ENCODE data around the gene WDR31. TPM values are rescaled to one million over a fixed set of nuclear protein-coding genes. Genes with fewer than 3 reads are reported as not detected.

Gene WDR31
- total and polyA plus RNA-seq, 2 of the 4 experiments (the other 2 are of a cell fraction) = 0.29 to 0.36 TPM

- H3K4me2 ChIP-seq (ENCODE audit: low read depth, low read length) = no peak overlapping the region
- ChIA-PET CTCF (no interaction called here), POLR2A (ENCODE audit: unreplicated experiment) (no interaction called here)
- no peak overlapping the region for H3K4me3 ChIP-seq (ENCODE audit: insufficient read depth, low read depth, low read length)
- ATAC-seq (ENCODE audit: low read depth) (no peak), DNase-seq (no peak)
- intact Hi-C loops (cut with micrococcal nuclease) (no loop called here), in situ Hi-C loops (cut with MboI; ENCODE audit: low sequenced_read_pairs) (no loop called here), dilution Hi-C loops (cut with HindIII; ENCODE audit: low sequenced_read_pairs, unreplicated experiment) (no loop called here)
- H4K5ac ChIP-seq (ENCODE audit: low read depth, low read length) = no peak overlapping the region
- no peak overlapping the region for H2AK9ac ChIP-seq (replicated peaks; ENCODE audit: low read depth, low read length, poor library complexity)
- H3K23ac ChIP-seq (ENCODE audit: low read depth, low read length) = peak overlapping the region; percentile 31; the same call in 1 of the 2 replicates
- H2BK20ac ChIP-seq (ENCODE audit: low read depth, low read length) = no peak overlapping the region
- WGBS, 2 experiments (ENCODE audit: extremely low coverage in 2 of 2, insufficient read length in 1 of 2) = 80% methylated on average over 2 of the region's 13 CpGs; no CpG with 5 or more reads in 1 of the 2 experiments
- no peak overlapping the region for H4K8ac ChIP-seq (ENCODE audit: low read depth in 2 of 2, low read length in 2 of 2)
- no peak overlapping the region for H3K27ac ChIP-seq (ENCODE audit: insufficient read depth, low read length)
- H2AFZ ChIP-seq (replicated peaks; ENCODE audit: low read length, poor library complexity) = no peak overlapping the region
- H3K14ac ChIP-seq (replicated peaks; ENCODE audit: low read depth, low read length) = no peak overlapping the region
- no peak overlapping the region for H2AK5ac ChIP-seq (ENCODE audit: low read depth, low read length)
- no peaks in the 10 kb centered on the region for H4K20me1 ChIP-seq (ENCODE audit: insufficient read depth, low read length)
- H3K4ac ChIP-seq (ENCODE audit: low read depth, low read length) = no peak overlapping the region
- H3K27me3 ChIP-seq (ENCODE audit: control insufficient read depth, insufficient read depth, low read length) = peaks cover 62% of the 10 kb centered on the region
- no peaks in the 10 kb centered on the region for H3K4me1 ChIP-seq (ENCODE audit: control insufficient read depth, insufficient read depth, low read length)
- H3K56ac ChIP-seq (ENCODE audit: extremely low read depth, insufficient read depth, low read length) = no peak overlapping the region
- no peak overlapping the region for H3K18ac ChIP-seq (ENCODE audit: low read depth, low read length)
- H3K9me1 ChIP-seq (ENCODE audit: insufficient read depth, low read length) = no peaks in the 10 kb centered on the region
- BruUV-seq (replicated peaks) = no TSS peak
- no peak overlapping the region for H2BK15ac ChIP-seq (ENCODE audit: low read depth, low read length)
- no peaks in the 10 kb centered on the region for H3K36me3 ChIP-seq (ENCODE audit: control insufficient read depth, insufficient read depth, low read length)
- TF ChIP-seq MXI1 (IDR thresholded peaks at IDR 0.05; ENCODE audit: borderline replicate concordance, low read depth, low read length) (no peak), ELK1 (IDR thresholded peaks at IDR 0.05; ENCODE audit: borderline replicate concordance, low read depth, low read length) (no peak), RCOR1 (IDR thresholded peaks at IDR 0.05; ENCODE audit: insufficient replicate concordance, low read length) (no peak), NFE2L2 (IDR thresholded peaks at IDR 0.05; ENCODE audit: low read depth, low read length) (no peak), MAFK (IDR thresholded peaks at IDR 0.05; ENCODE audit: low read depth, low read length) (no peak), FOS (IDR thresholded peaks at IDR 0.05; ENCODE audit: low read depth, low read length) (no peak), USF2 (IDR thresholded peaks at IDR 0.05; ENCODE audit: low read depth, low read length) (no peak), MAZ (IDR thresholded peaks at IDR 0.05; ENCODE audit: borderline replicate concordance, low read depth, low read length) (no peak), CTCF (conservative IDR thresholded peaks at IDR 0.05; ENCODE audit: low read depth, low read length) (no peak)
- H2BK120ac ChIP-seq (ENCODE audit: low read depth, low read length) = no peak overlapping the region
- no peak overlapping the region for H4K91ac ChIP-seq (ENCODE audit: insufficient read depth, low read depth, low read length)
- H3K9ac ChIP-seq (ENCODE audit: low read depth, low read length) = no peak overlapping the region
- no peaks in the 10 kb centered on the region for H3K9me3 ChIP-seq (ENCODE audit: control insufficient read depth, insufficient read depth, low read length)
- H2BK5ac ChIP-seq (ENCODE audit: low read depth, low read length, poor library complexity, severe bottlenecking) = no peak overlapping the region
- H3K79me1 ChIP-seq (ENCODE audit: low read depth in 1 of 2, low read length in 2 of 2) = no peaks in the 10 kb centered on the region
Measured at GRCh38 chr9:113349066-113349444, 9.0 kb upstream of the WDR31 start.

All from IMR-90 (cell line).